Panc1 (cell line): ENCODE results near the gene GPX7.

ENCODE experiments used
- POLR2AphosphoS5 ChIP-seq: IDR thresholded peaks from 2 replicates; pipeline ENCODE4 v1.6.1; 2012; ENCODE audit warnings: mild to moderate bottlenecking, low read depth, low read length, moderate library complexity
- TCF7L2 ChIP-seq: IDR thresholded peaks from 2 replicates; pipeline ENCODE4 v1.6.1; 2011; ENCODE audit warnings: mild to moderate bottlenecking, low read depth, low read length, inconsistent platforms
- TF ChIP-seq, protein P1 (sequence below): fragments of 450-650 bp; IDR thresholded peaks from 2 replicates; pipeline ENCODE4 v1.5.1; 2017; ENCODE audit warnings: mild to moderate bottlenecking
- TF ChIP-seq, protein P2 (sequence below), 2 experiments: IDR thresholded peaks; 2 replicates each; pipeline ENCODE4 v1.6.1; 2011 to 2012; ENCODE audit warnings: low read depth in 2 of 2, control low read depth in 1 of 2, low read length in 1 of 2, mild to moderate bottlenecking in 1 of 2, moderate library complexity in 1 of 2; ENCODE audit not compliant: insufficient read depth in 1 of 2

DNA sequence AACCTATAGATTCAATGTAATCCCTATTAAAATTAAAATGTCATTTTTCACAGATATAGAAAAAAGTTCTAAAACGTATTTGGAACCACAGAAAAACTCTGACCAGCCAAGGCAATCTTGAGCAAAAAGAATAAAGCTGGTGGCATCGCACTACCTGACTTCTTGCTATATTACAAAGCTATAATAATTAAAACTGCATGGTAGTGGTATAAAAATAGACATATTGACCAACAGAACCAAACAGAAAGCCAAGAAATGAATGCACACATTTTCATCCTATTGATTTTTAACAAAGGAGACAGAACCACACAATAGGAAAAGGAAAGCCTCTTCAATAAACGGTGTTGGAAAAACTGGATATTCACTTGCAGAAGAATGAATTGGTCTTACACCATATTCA is 21.6 kb downstream of the GPX7 start:
- TF ChIP-seq, protein P1, sequence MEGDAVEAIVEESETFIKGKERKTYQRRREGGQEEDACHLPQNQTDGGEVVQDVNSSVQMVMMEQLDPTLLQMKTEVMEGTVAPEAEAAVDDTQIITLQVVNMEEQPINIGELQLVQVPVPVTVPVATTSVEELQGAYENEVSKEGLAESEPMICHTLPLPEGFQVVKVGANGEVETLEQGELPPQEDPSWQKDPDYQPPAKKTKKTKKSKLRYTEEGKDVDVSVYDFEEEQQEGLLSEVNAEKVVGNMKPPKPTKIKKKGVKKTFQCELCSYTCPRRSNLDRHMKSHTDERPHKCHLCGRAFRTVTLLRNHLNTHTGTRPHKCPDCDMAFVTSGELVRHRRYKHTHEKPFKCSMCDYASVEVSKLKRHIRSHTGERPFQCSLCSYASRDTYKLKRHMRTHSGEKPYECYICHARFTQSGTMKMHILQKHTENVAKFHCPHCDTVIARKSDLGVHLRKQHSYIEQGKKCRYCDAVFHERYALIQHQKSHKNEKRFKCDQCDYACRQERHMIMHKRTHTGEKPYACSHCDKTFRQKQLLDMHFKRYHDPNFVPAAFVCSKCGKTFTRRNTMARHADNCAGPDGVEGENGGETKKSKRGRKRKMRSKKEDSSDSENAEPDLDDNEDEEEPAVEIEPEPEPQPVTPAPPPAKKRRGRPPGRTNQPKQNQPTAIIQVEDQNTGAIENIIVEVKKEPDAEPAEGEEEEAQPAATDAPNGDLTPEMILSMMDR: no peak
- TF ChIP-seq, protein P2, sequence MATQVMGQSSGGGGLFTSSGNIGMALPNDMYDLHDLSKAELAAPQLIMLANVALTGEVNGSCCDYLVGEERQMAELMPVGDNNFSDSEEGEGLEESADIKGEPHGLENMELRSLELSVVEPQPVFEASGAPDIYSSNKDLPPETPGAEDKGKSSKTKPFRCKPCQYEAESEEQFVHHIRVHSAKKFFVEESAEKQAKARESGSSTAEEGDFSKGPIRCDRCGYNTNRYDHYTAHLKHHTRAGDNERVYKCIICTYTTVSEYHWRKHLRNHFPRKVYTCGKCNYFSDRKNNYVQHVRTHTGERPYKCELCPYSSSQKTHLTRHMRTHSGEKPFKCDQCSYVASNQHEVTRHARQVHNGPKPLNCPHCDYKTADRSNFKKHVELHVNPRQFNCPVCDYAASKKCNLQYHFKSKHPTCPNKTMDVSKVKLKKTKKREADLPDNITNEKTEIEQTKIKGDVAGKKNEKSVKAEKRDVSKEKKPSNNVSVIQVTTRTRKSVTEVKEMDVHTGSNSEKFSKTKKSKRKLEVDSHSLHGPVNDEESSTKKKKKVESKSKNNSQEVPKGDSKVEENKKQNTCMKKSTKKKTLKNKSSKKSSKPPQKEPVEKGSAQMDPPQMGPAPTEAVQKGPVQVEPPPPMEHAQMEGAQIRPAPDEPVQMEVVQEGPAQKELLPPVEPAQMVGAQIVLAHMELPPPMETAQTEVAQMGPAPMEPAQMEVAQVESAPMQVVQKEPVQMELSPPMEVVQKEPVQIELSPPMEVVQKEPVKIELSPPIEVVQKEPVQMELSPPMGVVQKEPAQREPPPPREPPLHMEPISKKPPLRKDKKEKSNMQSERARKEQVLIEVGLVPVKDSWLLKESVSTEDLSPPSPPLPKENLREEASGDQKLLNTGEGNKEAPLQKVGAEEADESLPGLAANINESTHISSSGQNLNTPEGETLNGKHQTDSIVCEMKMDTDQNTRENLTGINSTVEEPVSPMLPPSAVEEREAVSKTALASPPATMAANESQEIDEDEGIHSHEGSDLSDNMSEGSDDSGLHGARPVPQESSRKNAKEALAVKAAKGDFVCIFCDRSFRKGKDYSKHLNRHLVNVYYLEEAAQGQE (IDR thresholded peaks at IDR 0.05; ENCODE audit: insufficient read depth in 1 of 2, low read depth in 2 of 2, low read length in 1 of 2): no peak
- no peak for TF ChIP-seq TCF7L2
- no peak for TF ChIP-seq POLR2AphosphoS5
